ENCODE results near the gene KRR1.

DNA sequence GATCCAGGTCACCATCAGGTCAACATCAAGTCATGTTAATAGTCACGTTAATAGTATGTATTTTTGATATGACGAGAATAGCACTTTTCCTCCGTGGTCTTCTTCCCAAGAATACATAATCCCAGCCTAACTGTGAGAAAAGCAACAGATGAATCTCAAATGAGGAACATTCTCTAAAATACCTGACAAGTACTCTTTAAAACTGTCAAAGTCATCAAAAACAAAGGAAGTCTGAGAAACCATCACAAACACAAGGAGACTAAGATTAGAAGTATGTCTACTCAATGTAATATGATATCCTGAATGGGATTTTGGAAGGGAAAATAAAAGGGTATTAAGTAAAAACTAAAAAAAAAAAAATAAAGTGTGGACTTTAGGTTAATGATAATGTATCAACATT lies 67.7 kb downstream of the KRR1 start:
- TF ChIP-seq, protein P1, sequence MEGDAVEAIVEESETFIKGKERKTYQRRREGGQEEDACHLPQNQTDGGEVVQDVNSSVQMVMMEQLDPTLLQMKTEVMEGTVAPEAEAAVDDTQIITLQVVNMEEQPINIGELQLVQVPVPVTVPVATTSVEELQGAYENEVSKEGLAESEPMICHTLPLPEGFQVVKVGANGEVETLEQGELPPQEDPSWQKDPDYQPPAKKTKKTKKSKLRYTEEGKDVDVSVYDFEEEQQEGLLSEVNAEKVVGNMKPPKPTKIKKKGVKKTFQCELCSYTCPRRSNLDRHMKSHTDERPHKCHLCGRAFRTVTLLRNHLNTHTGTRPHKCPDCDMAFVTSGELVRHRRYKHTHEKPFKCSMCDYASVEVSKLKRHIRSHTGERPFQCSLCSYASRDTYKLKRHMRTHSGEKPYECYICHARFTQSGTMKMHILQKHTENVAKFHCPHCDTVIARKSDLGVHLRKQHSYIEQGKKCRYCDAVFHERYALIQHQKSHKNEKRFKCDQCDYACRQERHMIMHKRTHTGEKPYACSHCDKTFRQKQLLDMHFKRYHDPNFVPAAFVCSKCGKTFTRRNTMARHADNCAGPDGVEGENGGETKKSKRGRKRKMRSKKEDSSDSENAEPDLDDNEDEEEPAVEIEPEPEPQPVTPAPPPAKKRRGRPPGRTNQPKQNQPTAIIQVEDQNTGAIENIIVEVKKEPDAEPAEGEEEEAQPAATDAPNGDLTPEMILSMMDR (conservative IDR thresholded peaks at IDR 0.05; ENCODE audit: low read depth in 2 of 2): no peak
- TF ChIP-seq CREB1 (CRISPR knock-in tag; IDR thresholded peaks at IDR 0.05; ENCODE audit: low read depth) (no peak), EZH2 (IDR thresholded peaks at IDR 0.05; ENCODE audit: low read depth, unreplicated experiment) (no peak), EZH2phosphoT487 (IDR thresholded peaks at IDR 0.05; ENCODE audit: unreplicated experiment) (no peak), POLR2AphosphoS5 (IDR thresholded peaks at IDR 0.05; ENCODE audit: low read depth) (no peak), STAT1 (IDR thresholded peaks at IDR 0.05; ENCODE audit: unreplicated experiment) (no peak), ZNF331 (CRISPR knock-in tag; IDR thresholded peaks at IDR 0.05; ENCODE audit: low read depth) (no peak), NANOG (IDR thresholded peaks at IDR 0.05; ENCODE audit: borderline replicate concordance) (no peak), JUNB (IDR thresholded peaks at IDR 0.05; ENCODE audit: unreplicated experiment) (no peak)
- TF ChIP-seq, protein P2, sequence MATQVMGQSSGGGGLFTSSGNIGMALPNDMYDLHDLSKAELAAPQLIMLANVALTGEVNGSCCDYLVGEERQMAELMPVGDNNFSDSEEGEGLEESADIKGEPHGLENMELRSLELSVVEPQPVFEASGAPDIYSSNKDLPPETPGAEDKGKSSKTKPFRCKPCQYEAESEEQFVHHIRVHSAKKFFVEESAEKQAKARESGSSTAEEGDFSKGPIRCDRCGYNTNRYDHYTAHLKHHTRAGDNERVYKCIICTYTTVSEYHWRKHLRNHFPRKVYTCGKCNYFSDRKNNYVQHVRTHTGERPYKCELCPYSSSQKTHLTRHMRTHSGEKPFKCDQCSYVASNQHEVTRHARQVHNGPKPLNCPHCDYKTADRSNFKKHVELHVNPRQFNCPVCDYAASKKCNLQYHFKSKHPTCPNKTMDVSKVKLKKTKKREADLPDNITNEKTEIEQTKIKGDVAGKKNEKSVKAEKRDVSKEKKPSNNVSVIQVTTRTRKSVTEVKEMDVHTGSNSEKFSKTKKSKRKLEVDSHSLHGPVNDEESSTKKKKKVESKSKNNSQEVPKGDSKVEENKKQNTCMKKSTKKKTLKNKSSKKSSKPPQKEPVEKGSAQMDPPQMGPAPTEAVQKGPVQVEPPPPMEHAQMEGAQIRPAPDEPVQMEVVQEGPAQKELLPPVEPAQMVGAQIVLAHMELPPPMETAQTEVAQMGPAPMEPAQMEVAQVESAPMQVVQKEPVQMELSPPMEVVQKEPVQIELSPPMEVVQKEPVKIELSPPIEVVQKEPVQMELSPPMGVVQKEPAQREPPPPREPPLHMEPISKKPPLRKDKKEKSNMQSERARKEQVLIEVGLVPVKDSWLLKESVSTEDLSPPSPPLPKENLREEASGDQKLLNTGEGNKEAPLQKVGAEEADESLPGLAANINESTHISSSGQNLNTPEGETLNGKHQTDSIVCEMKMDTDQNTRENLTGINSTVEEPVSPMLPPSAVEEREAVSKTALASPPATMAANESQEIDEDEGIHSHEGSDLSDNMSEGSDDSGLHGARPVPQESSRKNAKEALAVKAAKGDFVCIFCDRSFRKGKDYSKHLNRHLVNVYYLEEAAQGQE (IDR thresholded peaks at IDR 0.05; ENCODE audit: unreplicated experiment): no peak
- TF ChIP-seq, protein P3, sequence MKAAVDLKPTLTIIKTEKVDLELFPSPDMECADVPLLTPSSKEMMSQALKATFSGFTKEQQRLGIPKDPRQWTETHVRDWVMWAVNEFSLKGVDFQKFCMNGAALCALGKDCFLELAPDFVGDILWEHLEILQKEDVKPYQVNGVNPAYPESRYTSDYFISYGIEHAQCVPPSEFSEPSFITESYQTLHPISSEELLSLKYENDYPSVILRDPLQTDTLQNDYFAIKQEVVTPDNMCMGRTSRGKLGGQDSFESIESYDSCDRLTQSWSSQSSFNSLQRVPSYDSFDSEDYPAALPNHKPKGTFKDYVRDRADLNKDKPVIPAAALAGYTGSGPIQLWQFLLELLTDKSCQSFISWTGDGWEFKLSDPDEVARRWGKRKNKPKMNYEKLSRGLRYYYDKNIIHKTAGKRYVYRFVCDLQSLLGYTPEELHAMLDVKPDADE (IDR thresholded peaks at IDR 0.05): no peak
- TF ChIP-seq, protein P4, sequence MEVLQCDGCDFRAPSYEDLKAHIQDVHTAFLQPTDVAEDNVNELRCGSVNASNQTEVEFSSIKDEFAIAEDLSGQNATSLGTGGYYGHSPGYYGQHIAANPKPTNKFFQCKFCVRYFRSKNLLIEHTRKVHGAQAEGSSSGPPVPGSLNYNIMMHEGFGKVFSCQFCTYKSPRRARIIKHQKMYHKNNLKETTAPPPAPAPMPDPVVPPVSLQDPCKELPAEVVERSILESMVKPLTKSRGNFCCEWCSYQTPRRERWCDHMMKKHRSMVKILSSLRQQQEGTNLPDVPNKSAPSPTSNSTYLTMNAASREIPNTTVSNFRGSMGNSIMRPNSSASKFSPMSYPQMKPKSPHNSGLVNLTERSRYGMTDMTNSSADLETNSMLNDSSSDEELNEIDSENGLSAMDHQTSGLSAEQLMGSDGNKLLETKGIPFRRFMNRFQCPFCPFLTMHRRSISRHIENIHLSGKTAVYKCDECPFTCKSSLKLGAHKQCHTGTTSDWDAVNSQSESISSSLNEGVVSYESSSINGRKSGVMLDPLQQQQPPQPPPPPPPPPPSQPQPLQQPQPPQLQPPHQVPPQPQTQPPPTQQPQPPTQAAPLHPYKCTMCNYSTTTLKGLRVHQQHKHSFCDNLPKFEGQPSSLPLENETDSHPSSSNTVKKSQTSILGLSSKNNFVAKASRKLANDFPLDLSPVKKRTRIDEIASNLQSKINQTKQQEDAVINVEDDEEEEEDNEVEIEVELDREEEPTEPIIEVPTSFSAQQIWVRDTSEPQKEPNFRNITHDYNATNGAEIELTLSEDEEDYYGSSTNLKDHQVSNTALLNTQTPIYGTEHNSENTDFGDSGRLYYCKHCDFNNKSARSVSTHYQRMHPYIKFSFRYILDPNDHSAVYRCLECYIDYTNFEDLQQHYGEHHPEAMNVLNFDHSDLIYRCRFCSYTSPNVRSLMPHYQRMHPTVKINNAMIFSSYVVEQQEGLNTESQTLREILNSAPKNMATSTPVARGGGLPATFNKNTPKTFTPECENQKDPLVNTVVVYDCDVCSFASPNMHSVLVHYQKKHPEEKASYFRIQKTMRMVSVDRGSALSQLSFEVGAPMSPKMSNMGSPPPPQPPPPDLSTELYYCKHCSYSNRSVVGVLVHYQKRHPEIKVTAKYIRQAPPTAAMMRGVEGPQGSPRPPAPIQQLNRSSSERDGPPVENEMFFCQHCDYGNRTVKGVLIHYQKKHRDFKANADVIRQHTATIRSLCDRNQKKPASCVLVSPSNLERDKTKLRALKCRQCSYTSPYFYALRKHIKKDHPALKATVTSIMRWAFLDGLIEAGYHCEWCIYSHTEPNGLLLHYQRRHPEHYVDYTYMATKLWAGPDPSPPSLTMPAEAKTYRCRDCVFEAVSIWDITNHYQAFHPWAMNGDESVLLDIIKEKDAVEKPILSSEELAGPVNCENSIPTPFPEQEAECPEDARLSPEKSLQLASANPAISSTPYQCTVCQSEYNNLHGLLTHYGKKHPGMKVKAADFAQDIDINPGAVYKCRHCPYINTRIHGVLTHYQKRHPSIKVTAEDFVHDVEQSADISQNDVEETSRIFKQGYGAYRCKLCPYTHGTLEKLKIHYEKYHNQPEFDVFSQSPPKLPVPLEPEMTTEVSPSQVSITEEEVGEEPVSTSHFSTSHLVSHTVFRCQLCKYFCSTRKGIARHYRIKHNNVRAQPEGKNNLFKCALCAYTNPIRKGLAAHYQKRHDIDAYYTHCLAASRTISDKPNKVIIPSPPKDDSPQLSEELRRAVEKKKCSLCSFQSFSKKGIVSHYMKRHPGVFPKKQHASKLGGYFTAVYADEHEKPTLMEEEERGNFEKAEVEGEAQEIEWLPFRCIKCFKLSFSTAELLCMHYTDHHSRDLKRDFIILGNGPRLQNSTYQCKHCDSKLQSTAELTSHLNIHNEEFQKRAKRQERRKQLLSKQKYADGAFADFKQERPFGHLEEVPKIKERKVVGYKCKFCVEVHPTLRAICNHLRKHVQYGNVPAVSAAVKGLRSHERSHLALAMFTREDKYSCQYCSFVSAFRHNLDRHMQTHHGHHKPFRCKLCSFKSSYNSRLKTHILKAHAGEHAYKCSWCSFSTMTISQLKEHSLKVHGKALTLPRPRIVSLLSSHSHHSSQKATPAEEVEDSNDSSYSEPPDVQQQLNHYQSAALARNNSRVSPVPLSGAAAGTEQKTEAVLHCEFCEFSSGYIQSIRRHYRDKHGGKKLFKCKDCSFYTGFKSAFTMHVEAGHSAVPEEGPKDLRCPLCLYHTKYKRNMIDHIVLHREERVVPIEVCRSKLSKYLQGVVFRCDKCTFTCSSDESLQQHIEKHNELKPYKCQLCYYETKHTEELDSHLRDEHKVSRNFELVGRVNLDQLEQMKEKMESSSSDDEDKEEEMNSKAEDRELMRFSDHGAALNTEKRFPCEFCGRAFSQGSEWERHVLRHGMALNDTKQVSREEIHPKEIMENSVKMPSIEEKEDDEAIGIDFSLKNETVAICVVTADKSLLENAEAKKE (CRISPR knock-in tag; IDR thresholded peaks at IDR 0.05): no peak
